Renal cortical epithelial cell (primary cell): ENCODE measurements around the gene KIF26A. TPM values are rescaled to one million over a fixed set of nuclear protein-coding genes. Genes with fewer than 3 reads are reported as not detected.
"Not testable (repeated sequence)": the region's sequence is repeated elsewhere in the genome, so short reads cannot be mapped to it uniquely, and the experiment has no call there.

Experiments used
- DNase-seq: peaks from one replicate; pipeline ENCODE4 v3.0.0-alpha.2; 2011; ENCODE audit warnings: low read depth
- total RNA-seq: library from RNA; depleted of rRNA; stranded (reverse); fragments of >200 nt; gene quantifications from 2 replicates; pipeline ENCODE4 v1.2.3, GENCODE V29; 2014

KIF26A gene
- total RNA-seq, 1 donor from 2014 or later, result 0.05 TPM

DNA sequence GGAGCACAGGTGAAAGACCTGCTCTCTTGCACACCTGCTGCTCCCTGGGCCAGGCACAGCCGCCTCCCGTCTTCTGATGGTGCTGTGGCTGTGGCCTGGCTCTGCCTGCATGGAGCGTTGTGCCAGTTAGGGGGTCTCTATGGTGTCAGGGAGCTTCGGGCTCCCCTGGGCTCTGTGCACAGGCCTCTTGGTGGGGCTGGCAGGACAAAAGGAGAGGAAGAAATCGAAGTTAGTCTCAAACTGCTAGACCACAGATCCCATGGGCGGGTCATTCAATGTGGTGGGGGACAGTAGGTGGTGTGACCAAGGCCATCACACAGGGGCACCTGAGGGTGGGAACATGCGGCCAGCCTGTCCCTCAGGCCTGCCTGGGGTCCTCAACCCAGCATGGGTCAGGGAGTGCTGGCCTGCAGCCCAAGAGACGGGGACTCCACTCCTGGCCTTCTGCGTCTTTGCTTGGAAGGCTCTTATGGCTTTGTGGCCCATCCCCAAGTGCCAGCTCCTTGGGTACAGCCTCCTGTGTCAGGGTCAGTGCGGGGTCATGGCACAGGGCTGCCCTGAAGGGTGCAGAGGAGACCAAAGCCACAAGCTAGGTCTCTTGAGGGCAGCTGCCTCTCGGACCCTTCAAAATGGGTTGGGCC, 84.1 kb downstream of the KIF26A start:
- no peak for DNase-seq

DNA sequence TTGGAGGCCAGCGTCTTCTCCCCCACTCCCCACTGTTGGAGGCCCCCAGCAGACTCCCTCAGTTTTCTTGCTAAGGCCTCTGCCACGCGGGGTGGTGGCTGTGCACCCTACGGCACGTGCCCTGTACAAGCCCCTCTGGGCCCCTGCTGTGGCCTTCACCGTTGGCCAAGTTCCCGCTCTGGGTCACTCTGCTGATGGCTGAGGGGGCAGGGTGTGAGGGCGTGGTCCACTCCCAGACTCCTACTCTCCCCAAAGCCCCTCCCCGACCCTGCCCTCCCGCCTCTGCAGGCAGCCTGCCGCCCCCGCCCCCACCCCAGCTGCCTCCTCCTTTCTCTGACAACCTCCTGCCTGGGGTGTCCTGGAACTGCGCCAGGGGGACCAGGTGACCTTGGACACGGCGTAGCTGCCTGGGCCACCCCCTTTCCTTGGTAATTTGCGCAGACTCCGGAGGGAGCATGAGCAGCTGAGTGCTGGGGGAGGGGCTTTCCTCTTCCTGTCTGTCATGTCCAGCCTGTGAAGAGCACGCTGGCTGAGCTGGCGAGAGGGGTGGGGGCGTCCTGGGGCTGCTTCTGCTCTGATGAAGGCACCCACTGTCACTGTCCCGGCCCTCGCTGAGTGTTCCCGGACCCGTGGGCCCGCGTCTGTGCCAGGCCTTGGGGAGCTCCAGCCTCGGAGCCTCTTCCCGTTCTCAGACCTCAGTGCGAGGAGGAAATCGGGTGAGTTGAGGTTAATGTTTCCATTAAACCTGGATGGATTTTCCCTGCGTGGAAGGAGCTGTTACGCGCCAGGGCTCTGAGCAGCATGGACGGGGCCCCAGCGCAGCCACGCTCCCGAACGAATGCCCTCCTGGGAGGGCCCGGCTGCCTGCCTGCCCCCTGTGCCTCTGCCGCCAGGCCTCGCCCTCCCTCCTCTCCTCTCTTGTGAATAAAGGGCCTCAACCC, 85.0 kb downstream of the KIF26A start:
- DNase-seq, result no peak

DNA sequence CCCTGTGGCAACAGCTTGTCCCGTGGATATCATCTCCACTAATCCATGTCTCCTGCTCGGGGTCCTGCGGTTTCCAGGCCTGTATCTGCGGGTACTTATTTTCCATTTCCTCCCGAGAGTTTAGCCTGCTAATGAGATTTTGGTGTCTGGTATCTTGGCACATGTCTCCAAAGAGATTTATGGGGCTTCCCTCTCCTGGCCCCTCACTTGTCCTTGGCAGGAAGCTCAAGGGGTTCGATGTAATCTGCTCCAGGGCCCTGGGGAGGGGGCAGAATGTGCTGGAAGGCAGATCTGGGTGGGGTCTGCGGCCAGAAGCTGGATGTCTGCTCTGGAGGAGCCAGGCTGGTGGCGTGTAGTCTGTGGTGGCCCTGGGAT, 85.7 kb downstream of the KIF26A start:
- no peak for DNase-seq

DNA sequence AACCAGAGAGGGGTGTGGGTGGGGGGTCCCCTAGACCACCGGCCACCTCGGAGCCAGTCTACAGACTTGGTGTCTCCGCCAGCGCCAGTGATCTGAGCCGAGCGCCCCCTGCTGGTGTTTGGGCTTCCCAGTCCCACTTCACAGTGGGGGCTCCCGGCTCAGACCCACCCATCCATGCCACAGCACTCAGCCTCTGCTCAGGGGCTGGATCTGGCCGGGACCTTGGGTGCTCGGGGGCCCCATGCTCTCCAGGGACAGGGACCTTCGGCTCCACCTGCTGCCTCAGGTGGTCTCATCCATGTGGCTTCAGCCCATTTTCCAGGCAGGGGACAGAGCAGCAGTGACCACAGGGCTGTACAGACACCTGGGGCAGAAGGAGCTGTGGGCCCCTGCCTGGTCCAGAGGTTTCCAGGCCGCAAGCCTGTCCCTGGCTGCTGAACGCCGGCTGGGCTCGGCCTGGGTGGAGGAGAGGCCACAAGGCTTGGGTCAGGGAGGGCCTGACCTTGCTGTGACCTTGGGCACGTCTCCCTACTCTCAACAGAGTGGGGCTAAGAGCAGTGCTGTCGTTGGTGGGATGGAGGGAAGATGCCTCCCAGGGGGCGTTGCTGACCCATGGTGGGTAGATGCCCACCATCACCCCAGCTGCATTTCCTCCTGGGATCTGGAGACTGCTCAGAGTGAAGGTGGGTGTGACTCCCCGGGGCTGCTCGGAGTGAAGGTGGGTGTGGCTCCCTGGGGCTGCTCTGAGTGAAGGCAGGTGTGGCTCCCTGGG, 86.3 kb downstream of the KIF26A start:
- no peak for DNase-seq

DNA sequence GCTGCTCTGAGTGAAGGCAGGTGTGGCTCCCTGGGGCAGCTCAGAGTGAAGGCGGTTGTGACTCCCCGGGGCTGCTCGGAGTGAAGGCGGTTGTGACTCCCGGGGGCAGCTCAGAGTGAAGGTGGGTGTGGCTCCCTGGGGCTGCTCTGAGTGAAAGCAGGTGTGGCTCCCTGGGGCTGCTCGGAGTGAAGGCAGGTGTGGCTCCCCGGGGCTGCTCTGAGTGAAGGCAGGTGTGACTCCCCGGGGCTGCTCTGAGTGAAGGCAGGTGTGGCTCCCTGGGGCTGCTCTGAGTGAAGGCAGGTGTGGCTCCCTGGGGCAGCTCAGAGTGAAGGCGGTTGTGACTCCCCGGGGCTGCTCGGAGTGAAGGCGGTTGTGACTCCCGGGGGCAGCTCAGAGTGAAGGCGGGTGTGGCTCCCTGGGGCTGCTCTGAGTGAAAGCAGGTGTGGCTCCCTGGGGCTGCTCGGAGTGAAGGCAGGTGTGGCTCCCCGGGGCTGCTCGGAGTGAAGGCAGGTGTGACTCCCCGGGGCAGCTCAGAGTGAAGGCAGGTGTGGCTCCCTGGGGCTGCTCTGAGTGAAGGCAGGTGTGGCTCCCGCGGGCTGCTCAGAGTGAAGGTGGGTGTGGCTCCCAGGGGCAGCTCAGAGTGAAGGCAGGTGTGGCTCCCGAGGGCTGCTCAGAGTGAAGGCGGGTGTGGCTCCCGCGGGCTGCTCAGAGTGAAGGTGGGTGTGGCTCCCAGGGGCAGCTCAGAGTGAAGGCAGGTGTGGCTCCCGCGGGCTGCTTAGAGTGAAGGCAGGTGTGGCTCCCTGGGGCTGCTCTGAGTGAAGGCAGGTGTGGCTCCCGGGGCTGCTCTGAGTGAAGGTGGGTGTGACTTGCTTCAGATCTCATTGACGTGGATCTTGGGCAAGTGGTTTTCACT, 87.1 kb downstream of the KIF26A start:
- not testable (repeated sequence) for DNase-seq

DNA sequence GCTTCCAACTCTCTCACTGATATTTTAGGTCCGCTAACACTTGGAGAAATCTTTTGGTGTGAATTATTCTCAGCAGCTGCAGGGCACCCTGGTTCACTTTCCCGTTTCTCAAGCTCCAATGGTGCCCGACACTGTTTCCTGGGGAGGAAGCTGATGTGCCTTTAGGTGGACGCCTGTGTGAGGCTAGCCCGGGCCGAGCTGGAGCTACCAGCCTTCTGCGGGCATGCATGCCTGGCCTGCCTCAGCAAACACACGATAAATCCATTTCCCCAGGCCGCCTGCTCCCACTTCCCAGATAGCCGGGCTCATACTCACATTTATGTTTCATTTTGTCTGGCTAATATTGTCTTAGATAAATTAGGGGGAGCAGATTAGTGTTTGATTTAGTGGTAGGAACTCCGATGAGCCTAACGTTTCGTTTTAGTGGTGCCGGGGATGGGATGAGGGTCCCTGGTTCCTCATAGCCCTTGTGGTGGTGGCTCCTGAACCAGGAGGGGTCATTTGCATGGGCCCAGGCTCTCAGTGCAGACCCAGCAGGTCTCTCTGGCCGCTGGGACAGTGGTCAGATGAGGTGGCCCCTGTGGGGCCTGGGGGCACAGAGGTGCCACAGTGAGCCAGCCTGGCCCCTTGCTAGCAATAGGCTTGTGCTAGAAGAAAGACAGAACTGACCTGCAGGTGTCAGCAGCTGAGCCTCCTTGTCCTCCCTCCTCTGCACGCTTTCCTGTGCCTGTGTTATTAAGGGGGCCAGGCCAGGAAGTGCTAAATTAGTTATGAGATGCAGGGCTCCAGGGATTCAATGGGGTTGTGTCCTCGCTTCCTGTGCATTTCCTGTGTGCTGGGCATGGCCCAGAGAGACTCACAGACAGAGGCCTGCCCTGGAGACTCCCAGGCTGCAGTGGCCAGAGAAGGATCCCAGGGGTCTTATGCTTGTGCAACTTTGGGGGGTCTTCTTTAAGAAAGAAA, 88.3 kb downstream of the KIF26A start:
- no peak for DNase-seq

DNA sequence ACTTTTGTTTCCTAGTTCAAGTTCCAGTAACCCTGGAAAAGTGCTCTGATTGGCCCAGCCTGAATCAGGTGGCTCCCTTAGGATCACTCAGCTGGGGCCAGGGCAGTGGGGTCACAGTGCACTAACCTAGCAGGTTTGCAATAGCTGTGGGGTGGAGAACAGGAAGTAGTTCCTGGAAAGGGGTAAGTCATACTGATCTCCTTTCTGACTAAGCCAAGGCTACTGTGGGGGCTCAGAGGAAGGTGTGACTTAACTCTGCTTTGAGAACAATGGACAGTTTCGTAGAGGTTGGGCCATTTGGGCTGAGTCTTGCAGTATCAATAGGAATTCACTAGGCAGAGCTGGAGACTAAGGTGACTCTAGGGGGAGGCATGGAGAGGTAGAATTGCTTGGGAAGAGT, 89.4 kb downstream of the KIF26A start:
- no peak for DNase-seq

DNA sequence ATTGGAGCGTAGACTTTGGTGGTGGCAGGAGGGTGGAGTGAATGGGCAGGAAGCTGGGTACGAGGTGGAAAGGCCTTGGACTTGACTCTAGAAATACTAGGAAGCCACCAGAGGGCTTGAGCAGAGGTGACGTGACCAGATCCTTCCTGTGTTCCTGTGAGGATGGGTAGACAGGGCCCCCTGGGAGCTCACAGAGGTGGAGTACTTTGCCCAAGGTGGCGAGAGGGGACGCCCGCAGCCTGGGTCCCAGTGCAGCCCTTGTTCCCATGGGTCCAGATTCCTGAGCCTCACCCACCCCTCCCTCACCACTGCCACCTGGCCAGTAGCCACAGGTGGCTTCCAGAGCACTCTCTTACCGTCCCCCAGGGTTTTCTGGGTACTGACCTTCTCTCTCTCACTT, 89.8 kb downstream of the KIF26A start:
- DNase-seq, result no peak

DNA sequence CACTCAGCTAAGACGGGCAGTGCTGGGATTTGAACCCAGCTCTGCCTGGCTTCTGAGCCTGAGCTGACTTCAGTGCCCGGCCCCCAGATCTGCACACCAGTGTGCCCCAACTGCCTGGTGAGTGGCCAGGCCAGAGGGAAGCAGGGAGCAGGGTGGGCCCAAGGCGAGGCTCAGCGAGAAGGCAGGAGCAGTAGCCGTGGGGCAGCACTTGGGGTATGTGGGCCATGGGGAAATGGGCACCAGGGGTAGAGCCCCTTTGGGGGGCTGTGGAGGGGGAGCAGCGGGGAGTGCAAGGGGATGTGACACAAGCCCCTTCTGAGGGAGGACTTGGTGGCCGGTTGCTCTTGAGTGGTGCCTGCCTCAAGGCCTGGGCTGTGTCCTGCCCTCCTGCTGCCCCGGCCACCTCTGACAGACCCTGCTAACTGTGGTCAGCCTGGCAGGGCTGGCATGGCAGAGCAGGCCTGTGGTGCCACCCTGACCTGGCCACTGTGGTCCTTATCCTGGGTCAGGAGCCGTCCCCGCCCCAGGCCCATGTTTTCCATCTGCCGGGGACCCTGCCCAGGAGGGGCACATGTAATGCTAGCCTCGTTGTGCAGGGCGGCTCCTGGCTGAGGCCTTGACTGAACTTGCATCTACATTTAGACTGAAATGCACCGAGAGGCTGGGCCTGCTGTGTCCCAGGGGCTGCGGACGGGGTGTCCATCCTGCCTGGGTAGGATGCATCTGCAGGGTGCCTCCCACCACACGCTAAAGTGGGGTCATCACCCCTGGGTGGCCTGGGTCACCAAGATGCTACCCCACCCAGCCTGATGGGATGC, 90.5 kb downstream of the KIF26A start:
- no peak for DNase-seq

DNA sequence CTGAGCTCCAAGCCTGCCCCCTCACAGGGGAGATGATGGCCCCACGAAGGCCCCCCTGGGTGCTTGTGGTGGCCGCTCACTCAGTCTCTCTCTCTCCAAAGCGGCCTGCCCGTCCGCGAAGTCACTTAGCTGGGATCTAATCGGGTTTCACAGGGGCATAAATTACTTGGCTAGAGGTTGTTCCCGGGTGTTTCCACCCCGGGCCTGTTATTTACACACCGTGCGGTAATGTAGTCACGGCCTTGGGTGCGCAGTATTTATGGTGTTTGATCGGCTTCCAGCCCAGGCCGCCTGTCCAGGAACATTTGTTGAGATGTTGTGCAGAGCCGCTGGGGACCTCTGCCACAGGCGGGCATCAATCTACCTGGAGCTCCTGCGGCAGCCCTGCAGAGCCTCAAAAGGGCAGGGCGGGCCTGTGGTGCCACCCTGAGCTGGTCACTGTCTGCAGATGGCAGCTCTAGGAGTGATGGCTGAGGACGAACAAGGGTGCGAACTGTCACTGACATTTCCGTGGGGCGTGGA, 91.2 kb downstream of the KIF26A start:
- no peak for DNase-seq

DNA sequence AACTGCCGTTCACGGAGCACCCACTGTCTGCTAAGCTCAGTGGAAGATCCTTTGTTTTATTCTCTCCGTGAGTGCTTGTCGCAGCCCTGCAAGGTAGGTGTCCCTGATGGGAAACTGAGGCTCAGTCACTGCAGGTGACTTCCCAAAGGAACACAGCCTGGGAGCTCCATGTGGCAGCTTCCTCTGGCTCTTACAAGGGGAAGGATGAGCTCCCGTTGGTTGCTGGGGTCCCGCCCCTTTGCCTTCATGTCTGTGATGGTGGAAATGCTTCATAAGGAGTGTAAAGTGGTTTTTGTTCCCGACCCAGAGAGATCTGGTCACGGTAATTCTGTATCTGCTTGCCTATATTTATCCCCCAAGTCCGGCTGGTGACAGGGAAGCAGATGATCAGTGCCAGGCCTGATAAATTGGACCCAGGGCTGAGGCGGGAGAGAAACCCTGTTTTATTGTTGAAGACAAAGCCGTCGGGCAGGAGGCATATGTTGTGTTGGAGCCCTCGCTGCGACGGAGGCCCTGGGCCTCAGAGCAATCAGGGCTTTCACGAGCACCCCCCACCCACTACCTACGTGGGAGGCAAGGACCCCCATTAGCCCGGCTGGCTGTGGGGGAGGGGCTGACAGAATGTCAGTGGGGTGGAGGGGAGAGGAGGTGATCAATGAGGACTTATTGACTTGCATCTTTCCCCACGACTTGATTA, 91.9 kb downstream of the KIF26A start:
- DNase-seq, result no peak

Other genes with a start within 250 kb of the KIF26A start
- 2.8 and 4.5 TPM in 2 replicates for gene TDRD9, start 210.1 kb upstream of the KIF26A start, total RNA-seq
- not detected in 2 replicates for gene RD3L, start 196.1 kb upstream of the KIF26A start, total RNA-seq
- 0.89 TPM in 1 of 2 replicates, not detected in the other for gene ASPG, start 52.9 kb upstream of the KIF26A start, total RNA-seq